ENCODE measurements around the gene PEDS1. TPM values are rescaled to one million over a fixed set of nuclear protein-coding genes. Genes with fewer than 3 reads are reported as not detected.

PEDS1 gene
- total and polyA plus RNA-seq, 2 of the 4 experiments (the other 2 are of a cell fraction): 24.0 to 59.9 TPM

DNA sequence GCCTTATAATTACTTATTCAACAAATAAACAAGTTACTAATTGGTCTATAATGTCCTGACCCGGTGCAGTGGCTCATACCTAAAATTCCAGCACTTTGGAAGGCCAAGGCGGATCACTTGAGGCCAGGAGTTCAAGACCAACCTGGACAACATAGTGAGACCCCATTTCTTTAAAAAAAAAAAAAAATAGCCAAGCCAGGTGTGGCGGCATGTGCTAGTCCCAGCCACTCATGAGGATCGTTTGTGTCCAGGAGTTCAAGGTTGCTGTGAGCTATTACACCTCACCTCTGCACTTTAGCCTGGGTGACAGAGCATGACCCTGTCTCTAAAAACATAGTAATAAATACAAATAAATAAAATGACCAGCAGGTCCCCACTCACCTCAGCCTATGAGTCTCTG lies 30.8 kb downstream of the PEDS1 start:
- Histone ChIP-seq H3K4me1 (ENCODE audit: control insufficient read depth, insufficient read depth, low read length) (peaks cover 3% of the 10 kb centered on the region), H3K18ac (ENCODE audit: low read depth, low read length) (no peak overlapping the region), H3K9me1 (ENCODE audit: insufficient read depth, low read length) (peaks cover 2% of the 10 kb centered on the region; the same call in 1 of the 2 replicates), H3K27ac (ENCODE audit: insufficient read depth, low read length) (no peak overlapping the region), H2BK5ac (ENCODE audit: low read depth, low read length, poor library complexity, severe bottlenecking) (no peak overlapping the region), H2AK9ac (replicated peaks; ENCODE audit: low read depth, low read length, poor library complexity) (no peak overlapping the region), H4K5ac (ENCODE audit: low read depth, low read length) (no peak overlapping the region), H3K9me3 (ENCODE audit: control insufficient read depth, insufficient read depth, low read length) (no peaks in the 10 kb centered on the region), H3K4me2 (ENCODE audit: low read depth, low read length) (no peak overlapping the region), H3K4me3 (ENCODE audit: insufficient read depth, low read depth, low read length) (no peak overlapping the region), H3K36me3 (ENCODE audit: control insufficient read depth, insufficient read depth, low read length) (peaks cover 35% of the 10 kb centered on the region), H2BK20ac (ENCODE audit: low read depth, low read length) (no peak overlapping the region), H2BK15ac (ENCODE audit: low read depth, low read length) (no peak overlapping the region), H3K23ac (ENCODE audit: low read depth, low read length) (no peak overlapping the region), H3K27me3 (ENCODE audit: control insufficient read depth, insufficient read depth, low read length) (no peaks in the 10 kb centered on the region), H4K20me1 (ENCODE audit: insufficient read depth, low read length) (peaks cover 4% of the 10 kb centered on the region; the same call in 1 of the 2 replicates), H3K9ac (ENCODE audit: low read depth, low read length) (no peak overlapping the region), H4K8ac (ENCODE audit: low read depth in 2 of 2, low read length in 2 of 2) (no peak overlapping the region), H3K79me1 (ENCODE audit: low read depth in 1 of 2, low read length in 2 of 2) (peaks cover 3 to 38% of the 10 kb centered on the region in 2 experiments; a peak in 3 of 4 replicates), H3K56ac (ENCODE audit: extremely low read depth, insufficient read depth, low read length) (no peak overlapping the region), H3K14ac (replicated peaks; ENCODE audit: low read depth, low read length) (no peak overlapping the region), H4K91ac (ENCODE audit: insufficient read depth, low read depth, low read length) (no peak overlapping the region), H2BK120ac (ENCODE audit: low read depth, low read length) (no peak overlapping the region), H2AFZ (replicated peaks; ENCODE audit: low read length, poor library complexity) (no peak overlapping the region), H2AK5ac (ENCODE audit: low read depth, low read length) (no peak overlapping the region), H3K4ac (ENCODE audit: low read depth, low read length) (no peak overlapping the region)
- dilution Hi-C loops (cut with HindIII; ENCODE audit: low sequenced_read_pairs, unreplicated experiment): no loop called here
- ATAC-seq (ENCODE audit: low read depth): no peak
- DNase-seq: no peak
- no TSS peak for BruUV-seq (replicated peaks)
- WGBS, 2 experiments (ENCODE audit: extremely low coverage in 2 of 2, insufficient read length in 1 of 2): no CpG with 5 or more reads among the region's 4 CpGs
- POLR2A ChIA-PET (ENCODE audit: unreplicated experiment): interaction anchor here (0.6 kb wide), 1 partner anchor 8 kb away, joined by 3 read pairs; no protein-coding TSS in a partner anchor
- intact Hi-C loops (cut with micrococcal nuclease): no loop called here
- CTCF ChIA-PET: no interaction called here
- in situ Hi-C loops (cut with MboI; ENCODE audit: low sequenced_read_pairs): no loop called here
- TF ChIP-seq RAD21 (IDR thresholded peaks at IDR 0.05; ENCODE audit: low read length): no peak
- TF ChIP-seq CHD1 (IDR thresholded peaks at IDR 0.05; ENCODE audit: low read depth, low read length): no peak

All from IMR-90 (cell line).